Vagina (tissue), 2 donors: ENCODE measurements around the gene USP47. TPM values are rescaled to one million over a fixed set of nuclear protein-coding genes. Genes with fewer than 3 reads are reported as not detected.
"Not testable (repeated sequence)": the region's sequence is repeated elsewhere in the genome, so short reads cannot be mapped to it uniquely, and the experiment has no call there.

Source experiments
- DNase-seq, 2 donors: peaks; one replicate each; pipeline ENCODE4 v3.0.0-alpha.2; 2017; ENCODE audit errors: extremely low spot score in 2 of 2
- H3K27ac ChIP-seq: fragments of 200-600 bp; sonication (generic); one replicate; pipeline ENCODE4 v1.5.1; 2019
- H3K27me3 ChIP-seq: fragments of 200-600 bp; sonication (generic); one replicate; pipeline ENCODE4 v1.5.1; 2019
- H3K36me3 ChIP-seq, 2 donors: fragments of 200-600 bp; sonication (generic); one replicate each; pipeline ENCODE4 v1.5.1; 2017 to 2019
- H3K4me1 ChIP-seq: fragments of 200-600 bp; sonication (generic); one replicate; pipeline ENCODE4 v1.5.1; 2019
- H3K4me3 ChIP-seq, 2 donors: fragments of 200-600 bp; sonication (generic); 1 replicate in 1 of 2; 2 replicates in 1 of 2; pipeline ENCODE4 v1.5.1; 2016 to 2019
- H3K9me3 ChIP-seq: fragments of 200-600 bp; sonication (generic); one replicate; pipeline ENCODE4 v1.5.1; 2019
- CTCF ChIP-seq, 3 experiments: fragments of 450-650 bp in 2 of 3; fragments of 200-600 bp in 1 of 3; sonication (generic) in 1 of 3; IDR thresholded peaks; one replicate each; pipeline ENCODE4 v1.5.1; 2017 to 2019; ENCODE audit warnings: antibody characterized with exemption in 3 of 3, mild to moderate bottlenecking in 2 of 3, moderate library complexity in 2 of 3
- POLR2A ChIP-seq, 2 donors: fragments of 450-650 bp; IDR thresholded peaks; one replicate each; pipeline ENCODE4 v1.6.1; 2017; ENCODE audit warnings: antibody characterized with exemption in 2 of 2, mild to moderate bottlenecking in 2 of 2, moderate library complexity in 2 of 2
- POLR2AphosphoS5 ChIP-seq, 2 donors: sonication (generic); formaldehyde crosslinking; IDR thresholded peaks; one replicate each; pipeline ENCODE4 v1.9.0; 2017; ENCODE audit warnings: antibody characterized with exemption in 2 of 2, mild to moderate bottlenecking in 2 of 2, low read depth in 1 of 2; ENCODE audit not compliant: insufficient read depth in 1 of 2
- intact Hi-C: fragments of 100-400 bp; cut with DNase I; formaldehyde crosslinking; loops from one replicate; pipeline ENCODE4 v1.15.1; 2023
- total RNA-seq: library from RNA; depleted of rRNA; stranded (reverse); fragments of >200 nt; gene quantifications from one replicate; pipeline ENCODE4 v1.2.3, GENCODE V29; 2016

The USP47 gene
- total RNA-seq, 1 donor from 2014 or later = 69.2 TPM

- Histone ChIP-seq H3K4me3 (no peak overlapping the region), H3K27me3 (no peaks in the 10 kb centered on the region), H3K27ac (no peak overlapping the region), H3K9me3 (no peaks in the 10 kb centered on the region), H3K36me3 (no peaks in the 10 kb centered on the region), H3K4me1 (no peaks in the 10 kb centered on the region)
- no peak for DNase-seq
- intact Hi-C loops = no loop called here
- TF ChIP-seq CTCF (IDR thresholded peaks at IDR 0.05) (no peak), POLR2AphosphoS5 (IDR thresholded peaks at IDR 0.05; ENCODE audit: insufficient read depth in 1 of 2, low read depth in 1 of 2) (no peak), POLR2A (IDR thresholded peaks at IDR 0.05) (no peak)
Observed at GRCh38 chr11:11827272-11827671, 14.5 kb upstream of the USP47 start.

- intact Hi-C loops, H3K9me3 ChIP-seq: not testable (repeated sequence)
Observed at GRCh38 chr11:11831406-11831805, 10.4 kb upstream of the USP47 start.

GRCh38 chr11:11836676-11837231, 5.0 kb upstream of the USP47 start:
- no peak for DNase-seq
- TF ChIP-seq POLR2A (IDR thresholded peaks at IDR 0.05) (no peak), POLR2AphosphoS5 (IDR thresholded peaks at IDR 0.05; ENCODE audit: insufficient read depth in 1 of 2, low read depth in 1 of 2) (no peak), CTCF (IDR thresholded peaks at IDR 0.05) (no peak)
- no peak overlapping the region for H3K4me3 ChIP-seq
- no peak overlapping the region for H3K27ac ChIP-seq
- intact Hi-C loops = no loop called here
- H3K4me1 ChIP-seq = peaks cover 3% of the 10 kb centered on the region
- H3K27me3 ChIP-seq = no peaks in the 10 kb centered on the region
- H3K36me3 ChIP-seq = no peaks in the 10 kb centered on the region
- no peaks in the 10 kb centered on the region for H3K9me3 ChIP-seq

More at GRCh38 chr11:11831406-11831805, 10.4 kb upstream of the USP47 start:
- DNase-seq, H3K4me3 ChIP-seq, H3K27me3 ChIP-seq, H3K36me3 ChIP-seq, H3K4me1 ChIP-seq, H3K27ac ChIP-seq: not testable (repeated sequence)

GRCh38 chr11:11839718-11840117, 2.1 kb upstream of the USP47 start:
- no peak for DNase-seq
- no peak overlapping the region for H3K27ac ChIP-seq
- H3K36me3 ChIP-seq = no peaks in the 10 kb centered on the region
- no peak for TF ChIP-seq CTCF (IDR thresholded peaks at IDR 0.05)
- no peak for TF ChIP-seq POLR2A (IDR thresholded peaks at IDR 0.05)
- no peak for TF ChIP-seq POLR2AphosphoS5 (IDR thresholded peaks at IDR 0.05; ENCODE audit: insufficient read depth in 1 of 2, low read depth in 1 of 2)
- no peaks in the 10 kb centered on the region for H3K9me3 ChIP-seq
- H3K4me1 ChIP-seq = peaks cover 14% of the 10 kb centered on the region
- intact Hi-C loops = no loop called here
- H3K27me3 ChIP-seq = no peaks in the 10 kb centered on the region
- no peak overlapping the region for H3K4me3 ChIP-seq

- Histone ChIP-seq H3K4me1 (peaks cover 29% of the 10 kb centered on the region), H3K9me3 (no peaks in the 10 kb centered on the region), H3K4me3 (peak overlapping the region; percentile 75 to 88), H3K36me3 (no peaks in the 10 kb centered on the region), H3K27me3 (no peaks in the 10 kb centered on the region), H3K27ac (peak overlapping the region; percentile 99)
- no peak for DNase-seq
- TF ChIP-seq POLR2A (IDR thresholded peaks at IDR 0.05) (peak in 1 of 2 donors; percentile 8), CTCF (IDR thresholded peaks at IDR 0.05) (no peak)
- intact Hi-C loops = no loop called here
Observed at GRCh38 chr11:11841116-11841722, 553 bp upstream of the USP47 start.
